Measurements from ENCODE around the gene BAZ2B.

BAZ2B gene

DNA sequence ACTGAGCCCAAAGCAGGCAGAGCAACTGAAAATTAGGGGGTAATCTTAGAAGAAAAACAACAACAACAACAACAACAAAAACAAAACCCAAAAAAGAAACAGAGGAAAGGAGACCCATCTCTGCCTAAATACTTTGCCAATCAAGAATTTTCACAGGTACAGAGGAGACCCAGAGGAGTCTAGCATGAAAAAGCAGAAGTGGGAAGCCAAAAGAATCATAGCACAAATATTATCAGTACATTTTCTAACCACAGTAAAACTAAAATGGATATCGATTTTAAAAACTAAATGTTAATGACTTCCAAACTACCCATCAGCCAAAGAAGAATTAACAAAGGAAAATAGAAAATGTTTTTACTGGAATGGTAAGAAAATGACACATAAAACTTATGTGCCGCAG, 148.1 kb downstream of the BAZ2B start:
- FAIRE-seq (no peak), DNase-seq (ENCODE audit: insufficient read length, low spot score) (no peak)
- TF ChIP-seq POLR2A (IDR thresholded peaks at IDR 0.05; ENCODE audit: low read depth, low read length) (no peak), SPI1 (IDR thresholded peaks at IDR 0.05; ENCODE audit: low read depth, low read length) (peak; percentile 88)

- FAIRE-seq (no peak), DNase-seq (ENCODE audit: insufficient read length, low spot score) (no peak)
- TF ChIP-seq PAX5 (IDR thresholded peaks at IDR 0.05; ENCODE audit: insufficient read depth, low read length, severe bottlenecking): no peak
- TF ChIP-seq TAF1 (IDR thresholded peaks at IDR 0.05; ENCODE audit: low read depth, low read length): no peak
- no peak for TF ChIP-seq POLR2A (IDR thresholded peaks at IDR 0.05; ENCODE audit: low read depth, low read length)
- TF ChIP-seq POLR2AphosphoS5 (IDR thresholded peaks at IDR 0.05; ENCODE audit: low read depth, low read length): no peak
- TF ChIP-seq POU2F2 (IDR thresholded peaks at IDR 0.05; ENCODE audit: low read depth, low read length): no peak
- TF ChIP-seq SPI1 (IDR thresholded peaks at IDR 0.05; ENCODE audit: low read depth, low read length): no peak
Observed at GRCh38 chr2:159462961-159463360, 153.4 kb downstream of the BAZ2B start.

DNA sequence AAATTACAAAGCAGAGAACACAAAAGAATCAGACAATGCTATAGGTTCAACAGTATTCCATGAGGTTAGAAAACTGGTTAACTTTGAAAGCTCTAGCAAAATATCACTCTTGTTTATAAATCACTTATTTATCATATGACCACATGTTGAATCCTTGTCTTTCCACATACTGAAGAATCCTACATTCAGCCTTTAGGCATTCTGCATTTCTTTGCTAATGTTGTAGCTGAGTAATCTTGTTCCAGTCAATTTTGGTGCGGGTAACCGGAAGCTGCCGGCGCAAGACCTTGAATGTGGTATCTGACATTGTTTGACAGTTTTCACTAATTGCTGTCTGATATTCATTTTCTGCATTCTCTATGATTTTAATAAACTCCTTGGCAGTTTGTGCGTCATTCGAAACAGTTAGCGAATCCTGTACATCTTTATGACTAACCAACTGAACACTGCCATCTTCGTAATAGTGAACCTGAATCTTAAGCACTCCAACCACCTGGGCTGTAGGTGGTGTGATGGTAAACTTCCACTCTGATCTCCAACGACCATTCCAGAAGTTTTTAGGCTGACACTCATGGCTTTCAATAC, 154.1 kb downstream of the BAZ2B start:
- FAIRE-seq (peak; percentile 13), DNase-seq (ENCODE audit: insufficient read length, low spot score) (no peak)
- TF ChIP-seq POLR2A (IDR thresholded peaks at IDR 0.05; ENCODE audit: low read depth, low read length) (no peak), POLR2AphosphoS5 (IDR thresholded peaks at IDR 0.05; ENCODE audit: low read depth, low read length) (no peak), SPI1 (IDR thresholded peaks at IDR 0.05; ENCODE audit: low read depth, low read length) (no peak), PAX5 (IDR thresholded peaks at IDR 0.05; ENCODE audit: insufficient read depth, low read length, severe bottlenecking) (no peak), POU2F2 (IDR thresholded peaks at IDR 0.05; ENCODE audit: low read depth, low read length) (no peak), TAF1 (IDR thresholded peaks at IDR 0.05; ENCODE audit: low read depth, low read length) (no peak)

DNA sequence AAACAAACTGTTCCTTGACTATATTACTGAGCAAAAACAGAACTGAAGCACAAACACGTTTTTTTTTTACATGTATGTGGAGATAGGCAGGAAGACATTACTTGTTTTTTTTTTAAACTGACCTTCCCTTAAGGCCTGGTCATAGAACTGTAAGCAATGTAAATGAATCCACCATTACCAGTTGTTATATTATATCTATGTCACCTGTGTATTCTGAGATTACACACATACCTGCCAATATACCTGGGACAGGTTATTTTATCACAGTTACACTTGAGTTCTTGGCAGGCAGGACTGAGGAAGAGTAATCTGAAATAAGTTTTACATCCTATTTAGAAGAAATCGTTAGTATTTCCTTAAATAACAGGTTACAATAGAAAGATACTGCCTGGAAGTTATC, 155.3 kb downstream of the BAZ2B start:
- no peak for DNase-seq (ENCODE audit: insufficient read length, low spot score)
- FAIRE-seq: no peak

GRCh38 chr2:159460227-159460626, 156.1 kb downstream of the BAZ2B start:
- FAIRE-seq (no peak), DNase-seq (ENCODE audit: insufficient read length, low spot score) (no peak)
- TF ChIP-seq POU2F2 (IDR thresholded peaks at IDR 0.05; ENCODE audit: low read depth, low read length): no peak
- TF ChIP-seq PAX5 (IDR thresholded peaks at IDR 0.05; ENCODE audit: insufficient read depth, low read length, severe bottlenecking): no peak
- no peak for TF ChIP-seq TAF1 (IDR thresholded peaks at IDR 0.05; ENCODE audit: low read depth, low read length)
- no peak for TF ChIP-seq POLR2A (IDR thresholded peaks at IDR 0.05; ENCODE audit: low read depth, low read length)
- TF ChIP-seq SPI1 (IDR thresholded peaks at IDR 0.05; ENCODE audit: low read depth, low read length): no peak
- no peak for TF ChIP-seq POLR2AphosphoS5 (IDR thresholded peaks at IDR 0.05; ENCODE audit: low read depth, low read length)

More for the DNA sequence above, 155.3 kb downstream of the BAZ2B start:
- TF ChIP-seq PAX5 (IDR thresholded peaks at IDR 0.05; ENCODE audit: insufficient read depth, low read length, severe bottlenecking) (no peak), POU2F2 (IDR thresholded peaks at IDR 0.05; ENCODE audit: low read depth, low read length) (no peak), POLR2A (IDR thresholded peaks at IDR 0.05; ENCODE audit: low read depth, low read length) (no peak), TAF1 (IDR thresholded peaks at IDR 0.05; ENCODE audit: low read depth, low read length) (no peak), POLR2AphosphoS5 (IDR thresholded peaks at IDR 0.05; ENCODE audit: low read depth, low read length) (no peak), SPI1 (IDR thresholded peaks at IDR 0.05; ENCODE audit: low read depth, low read length) (no peak)

DNA sequence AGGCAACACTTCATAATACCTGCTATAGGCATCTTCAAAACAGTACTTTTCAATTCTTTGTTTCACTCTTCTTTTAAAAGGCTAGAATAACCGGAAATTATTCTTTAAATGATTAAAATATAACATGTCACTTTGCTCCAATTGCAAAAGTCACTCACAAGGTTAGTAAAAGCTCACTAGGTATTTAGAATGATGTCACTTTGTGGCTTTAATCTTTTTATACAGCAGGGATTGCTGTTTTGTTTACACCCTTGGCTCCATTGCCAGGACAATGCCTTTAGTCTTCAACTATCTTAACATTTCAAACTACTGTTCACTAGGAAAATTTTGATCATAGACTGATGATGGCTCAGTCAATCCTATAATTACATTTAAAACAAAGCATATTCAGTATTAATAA, 157.1 kb downstream of the BAZ2B start:
- FAIRE-seq: no peak
- TF ChIP-seq SPI1 (IDR thresholded peaks at IDR 0.05; ENCODE audit: low read depth, low read length) (no peak), POU2F2 (IDR thresholded peaks at IDR 0.05; ENCODE audit: low read depth, low read length) (no peak), TAF1 (IDR thresholded peaks at IDR 0.05; ENCODE audit: low read depth, low read length) (no peak), POLR2A (IDR thresholded peaks at IDR 0.05; ENCODE audit: low read depth, low read length) (no peak), PAX5 (IDR thresholded peaks at IDR 0.05; ENCODE audit: insufficient read depth, low read length, severe bottlenecking) (no peak), POLR2AphosphoS5 (IDR thresholded peaks at IDR 0.05; ENCODE audit: low read depth, low read length) (no peak)
- no peak for DNase-seq (ENCODE audit: insufficient read length, low spot score)

GRCh38 chr2:159457589-159457988, 158.8 kb downstream of the BAZ2B start:
- peak; percentile 60 for FAIRE-seq
- TF ChIP-seq PAX5 (IDR thresholded peaks at IDR 0.05; ENCODE audit: insufficient read depth, low read length, severe bottlenecking) (no peak), POLR2A (IDR thresholded peaks at IDR 0.05; ENCODE audit: low read depth, low read length) (no peak), POU2F2 (IDR thresholded peaks at IDR 0.05; ENCODE audit: low read depth, low read length) (no peak), POLR2AphosphoS5 (IDR thresholded peaks at IDR 0.05; ENCODE audit: low read depth, low read length) (no peak)
- DNase-seq (ENCODE audit: insufficient read length, low spot score): no peak

- DNase-seq (ENCODE audit: insufficient read length, low spot score) (no peak), FAIRE-seq (no peak)
- no peak for TF ChIP-seq POLR2A (IDR thresholded peaks at IDR 0.05; ENCODE audit: low read depth, low read length)
- TF ChIP-seq POLR2AphosphoS5 (IDR thresholded peaks at IDR 0.05; ENCODE audit: low read depth, low read length): no peak
- no peak for TF ChIP-seq POU2F2 (IDR thresholded peaks at IDR 0.05; ENCODE audit: low read depth, low read length)
- no peak for TF ChIP-seq PAX5 (IDR thresholded peaks at IDR 0.05; ENCODE audit: insufficient read depth, low read length, severe bottlenecking)
- peak; percentile 15; the same call in 1 of the 2 replicates for TF ChIP-seq SPI1 (IDR thresholded peaks at IDR 0.05; ENCODE audit: low read depth, low read length)
- TF ChIP-seq TAF1 (IDR thresholded peaks at IDR 0.05; ENCODE audit: low read depth, low read length): no peak
Observed at GRCh38 chr2:159456500-159457426, 159.6 kb downstream of the BAZ2B start.

DNA sequence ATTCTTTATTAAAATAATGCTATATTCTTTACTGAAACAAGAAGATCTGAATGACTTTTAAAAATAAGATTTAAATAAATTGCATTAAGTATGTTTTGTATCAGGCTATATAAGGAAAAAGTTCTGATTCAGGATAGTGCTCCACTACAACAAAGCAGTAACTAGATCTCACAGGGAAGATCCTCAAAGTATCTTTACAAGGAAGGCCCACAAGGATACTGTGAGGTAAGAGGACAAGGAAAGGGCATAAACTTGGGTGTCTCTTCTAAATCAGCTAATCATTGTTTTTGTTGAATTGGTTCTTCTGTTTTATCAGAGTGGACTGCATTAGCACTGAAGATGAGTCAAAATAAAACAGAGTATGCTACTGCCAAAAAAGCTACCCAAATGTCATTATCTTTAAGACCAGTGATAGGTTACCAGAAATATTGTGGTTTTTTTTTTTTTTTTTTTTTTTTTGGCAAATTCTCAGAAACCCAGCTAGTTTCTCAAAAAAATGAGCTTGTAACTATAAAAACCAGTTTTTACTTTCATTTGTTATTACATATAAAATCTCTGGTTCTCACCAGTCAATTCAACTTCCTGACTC, 160.9 kb downstream of the BAZ2B start:
- DNase-seq (ENCODE audit: insufficient read length, low spot score) (no peak), FAIRE-seq (peak; percentile 20)
- TF ChIP-seq POLR2A (IDR thresholded peaks at IDR 0.05; ENCODE audit: low read depth, low read length): no peak
- no peak for TF ChIP-seq POU2F2 (IDR thresholded peaks at IDR 0.05; ENCODE audit: low read depth, low read length)
- no peak for TF ChIP-seq PAX5 (IDR thresholded peaks at IDR 0.05; ENCODE audit: insufficient read depth, low read length, severe bottlenecking)
- no peak for TF ChIP-seq POLR2AphosphoS5 (IDR thresholded peaks at IDR 0.05; ENCODE audit: low read depth, low read length)
- no peak for TF ChIP-seq TAF1 (IDR thresholded peaks at IDR 0.05; ENCODE audit: low read depth, low read length)
- TF ChIP-seq SPI1 (IDR thresholded peaks at IDR 0.05; ENCODE audit: low read depth, low read length): no peak
